ENCODE data around the gene UNC5A. TPM values are rescaled to one million over a fixed set of nuclear protein-coding genes. Genes with fewer than 3 reads are reported as not detected.

Gene UNC5A
- total RNA-seq, 1 donor from 2014 or later, result 1.1 TPM

DNA sequence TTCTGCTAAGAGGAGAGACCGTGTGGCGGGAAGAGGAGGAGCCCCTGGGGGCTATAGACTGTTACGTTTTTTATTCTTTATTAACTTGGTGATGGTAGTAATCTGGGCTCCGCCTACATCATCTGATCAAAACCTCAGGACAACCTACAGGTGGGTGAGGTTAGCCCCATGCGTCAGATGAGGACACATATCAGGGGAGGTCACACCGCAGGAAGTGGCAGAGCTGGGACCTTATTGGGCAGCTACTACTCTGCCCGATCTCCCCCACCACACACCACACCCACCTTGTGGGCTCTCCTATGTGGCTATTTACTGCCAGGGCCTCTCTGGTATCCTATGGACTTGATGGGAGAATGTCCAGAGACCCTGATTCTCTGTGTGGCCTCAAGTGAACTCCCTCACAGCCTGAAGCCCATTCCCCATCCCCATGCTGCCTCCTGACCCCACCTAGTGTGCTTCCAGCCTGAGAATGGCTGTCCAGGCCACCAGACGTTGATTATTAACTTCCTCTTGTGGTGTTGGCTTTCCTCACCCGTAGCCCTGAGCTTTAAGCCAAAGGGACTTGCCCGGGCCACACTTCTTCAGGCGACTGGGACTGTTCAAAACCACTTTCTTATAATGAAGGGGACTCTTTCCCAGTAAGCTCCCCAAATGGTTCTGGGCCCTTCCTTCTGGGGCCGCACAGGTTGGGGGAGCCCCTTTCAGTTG, 8.2 kb downstream of the UNC5A start:
- peak overlapping the region; percentile 45 for H3K4me3 ChIP-seq (ENCODE audit: low read depth, low read length)
- TF ChIP-seq CTCF (IDR thresholded peaks at IDR 0.05; ENCODE audit: insufficient read depth, low read length, poor library complexity, severe bottlenecking), result no peak
- no peaks in the 10 kb centered on the region for H3K36me3 ChIP-seq (ENCODE audit: control insufficient read depth, insufficient read depth, low read length)
- H3K27me3 ChIP-seq (ENCODE audit: control insufficient read depth, insufficient read depth, low read length), result no peaks in the 10 kb centered on the region
- no peak for DNase-seq (ENCODE audit: low read depth)

DNA sequence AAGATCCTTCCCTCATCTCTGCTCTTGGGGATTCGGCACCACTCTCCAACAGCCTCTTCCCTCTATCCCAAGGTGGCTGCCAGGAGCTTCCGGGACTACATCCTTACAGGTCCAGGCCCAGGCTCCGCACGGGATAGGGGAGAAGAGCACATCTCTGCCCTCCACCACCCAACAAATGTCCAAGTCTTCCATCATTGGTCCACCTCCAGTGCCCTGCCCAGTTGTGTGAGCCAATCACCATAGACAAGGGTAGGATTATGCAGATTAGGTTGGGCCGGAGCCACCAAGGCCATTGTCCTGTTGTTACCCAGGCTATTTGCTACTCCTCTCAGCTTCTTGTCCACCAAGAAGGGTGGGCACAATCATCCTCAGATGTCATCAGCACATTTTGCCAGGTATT, 9.1 kb downstream of the UNC5A start:
- DNase-seq (ENCODE audit: low read depth), result no peak
- Histone ChIP-seq H3K4me3 (ENCODE audit: low read depth, low read length) (no peak overlapping the region), H3K27me3 (ENCODE audit: control insufficient read depth, insufficient read depth, low read length) (peaks cover 3% of the 10 kb centered on the region), H3K36me3 (ENCODE audit: control insufficient read depth, insufficient read depth, low read length) (no peaks in the 10 kb centered on the region)
- no peak for TF ChIP-seq CTCF (IDR thresholded peaks at IDR 0.05; ENCODE audit: insufficient read depth, low read length, poor library complexity, severe bottlenecking)

GRCh38 chr5:176820937-176821336, 10.6 kb downstream of the UNC5A start:
- Histone ChIP-seq H3K27me3 (ENCODE audit: control insufficient read depth, insufficient read depth, low read length) (peaks cover 3% of the 10 kb centered on the region), H3K4me3 (ENCODE audit: low read depth, low read length) (no peak overlapping the region), H3K36me3 (ENCODE audit: control insufficient read depth, insufficient read depth, low read length) (no peaks in the 10 kb centered on the region)
- no peak for DNase-seq (ENCODE audit: low read depth)
- no peak for TF ChIP-seq CTCF (IDR thresholded peaks at IDR 0.05; ENCODE audit: insufficient read depth, low read length, poor library complexity, severe bottlenecking)

DNA sequence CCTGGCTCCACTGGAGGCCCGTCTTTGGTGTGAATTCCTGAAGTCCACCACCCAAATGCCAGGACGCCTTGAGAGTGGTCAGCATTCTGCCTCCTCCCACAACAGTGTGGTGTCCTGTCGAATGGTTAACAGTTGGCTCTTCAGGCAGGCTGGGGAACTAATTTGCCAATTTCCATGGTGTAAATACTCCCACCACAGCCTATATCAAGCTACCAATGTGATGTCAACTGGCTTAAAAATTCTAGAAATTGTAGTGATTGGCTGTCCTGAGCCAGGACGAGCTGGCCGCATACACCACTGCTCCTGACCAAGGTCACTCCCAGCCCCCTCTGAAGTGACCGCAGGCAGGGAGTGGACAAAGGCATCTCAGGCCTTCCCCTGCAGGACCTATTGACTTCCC, 11.1 kb downstream of the UNC5A start:
- no peak for TF ChIP-seq CTCF (IDR thresholded peaks at IDR 0.05; ENCODE audit: insufficient read depth, low read length, poor library complexity, severe bottlenecking)
- Histone ChIP-seq H3K4me3 (ENCODE audit: low read depth, low read length) (no peak overlapping the region), H3K27me3 (ENCODE audit: control insufficient read depth, insufficient read depth, low read length) (peaks cover 3% of the 10 kb centered on the region), H3K36me3 (ENCODE audit: control insufficient read depth, insufficient read depth, low read length) (no peaks in the 10 kb centered on the region)
- DNase-seq (ENCODE audit: low read depth), result no peak

DNA sequence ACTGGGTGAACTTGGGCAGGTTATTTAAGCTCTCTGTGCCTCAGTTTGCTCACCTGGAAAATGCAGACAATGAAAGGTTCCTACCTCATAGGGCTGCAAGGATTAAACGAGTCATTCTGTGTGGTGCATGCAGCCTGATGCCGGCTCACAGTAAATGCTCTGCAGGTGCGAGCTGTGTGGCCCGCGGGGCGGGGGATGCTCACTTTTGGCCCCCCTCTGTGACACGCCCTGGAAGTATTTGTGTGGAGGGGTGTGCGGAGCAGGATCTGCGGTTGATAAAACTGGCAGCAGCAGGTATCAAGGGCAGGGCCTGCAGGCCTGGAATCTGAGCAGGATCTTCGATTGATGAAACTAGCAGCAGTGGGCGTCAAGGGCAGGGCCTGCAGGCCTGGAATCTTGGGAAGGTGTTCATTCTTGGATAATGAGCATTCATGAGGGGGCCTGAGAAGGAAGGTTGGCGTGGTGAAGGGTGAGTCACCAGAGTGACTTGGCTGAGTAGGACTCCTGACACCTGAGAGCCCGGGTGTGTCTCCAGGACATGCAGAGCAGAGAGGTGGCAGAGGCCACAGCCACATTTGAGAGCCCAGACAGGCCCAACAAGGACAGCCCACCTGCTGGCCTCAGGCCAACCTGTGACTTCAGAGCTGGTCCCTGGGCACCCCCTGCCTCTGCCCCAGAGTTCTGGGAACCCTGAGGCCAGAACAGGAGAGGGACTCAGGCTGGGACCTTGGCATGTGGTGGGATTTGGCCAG, 11.9 kb downstream of the UNC5A start:
- DNase-seq (ENCODE audit: low read depth), result peak; percentile 68
- Histone ChIP-seq H3K36me3 (ENCODE audit: control insufficient read depth, insufficient read depth, low read length) (no peaks in the 10 kb centered on the region), H3K4me3 (ENCODE audit: low read depth, low read length) (no peak overlapping the region), H3K27me3 (ENCODE audit: control insufficient read depth, insufficient read depth, low read length) (peaks cover 3% of the 10 kb centered on the region)
- no peak for TF ChIP-seq CTCF (IDR thresholded peaks at IDR 0.05; ENCODE audit: insufficient read depth, low read length, poor library complexity, severe bottlenecking)
